VCaP (cell line): ENCODE data around the gene ZNF530.

Source experiments
- H3K27ac ChIP-seq: fragments of 450-650 bp; 2 replicates; pipeline ENCODE4 v1.5.1; 2017
- CTCF ChIP-seq: fragments of 450-650 bp; conservative IDR thresholded peaks from 2 replicates; pipeline ENCODE4 v1.5.1; 2017; ENCODE audit warnings: mild to moderate bottlenecking, moderate library complexity

The ZNF530 gene

DNA sequence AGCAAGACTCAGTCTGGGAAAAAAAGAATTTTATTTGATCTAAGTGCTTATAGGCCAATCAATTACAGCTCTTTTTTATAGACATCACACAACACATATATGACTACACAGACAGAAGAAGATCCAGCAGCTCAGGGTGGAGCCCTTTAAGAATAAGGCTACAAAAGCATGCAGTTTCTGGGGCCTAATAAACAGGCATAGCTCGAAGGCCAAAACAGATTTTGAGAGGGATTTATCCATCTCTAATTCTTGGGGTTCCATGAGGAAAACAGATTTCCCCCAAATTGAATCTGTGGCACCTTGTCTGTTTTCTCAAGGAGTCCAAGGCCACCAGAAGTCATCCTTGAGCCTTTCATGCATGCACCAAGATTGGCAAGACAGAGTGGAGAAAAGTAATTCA lies 36.1 kb upstream of the ZNF530 start:
- TF ChIP-seq CTCF, result no peak
- H3K27ac ChIP-seq, result no peak overlapping the region

GRCh38 chr19:57566396-57567265 lies 33.1 kb upstream of the ZNF530 start:
- TF ChIP-seq CTCF, result no peak
- H3K27ac ChIP-seq, result no peak overlapping the region

DNA sequence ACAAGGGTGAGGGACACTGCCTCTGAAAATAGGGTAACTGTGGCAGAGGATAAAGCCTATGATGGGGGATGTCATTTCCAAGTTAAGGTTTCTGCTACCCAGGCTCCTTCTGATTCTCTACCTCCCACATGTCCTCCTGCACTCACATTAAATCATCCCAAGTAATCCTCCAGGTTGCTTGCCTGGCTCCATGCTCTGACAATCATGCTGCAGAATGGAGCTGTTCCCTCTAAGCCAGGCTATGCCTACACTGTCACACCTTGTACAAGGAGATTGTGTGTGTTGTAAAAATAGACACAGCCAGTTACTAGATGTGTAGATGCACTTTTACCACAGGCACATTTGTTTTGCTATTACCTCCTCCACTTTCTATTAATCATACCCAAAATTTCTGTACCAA lies 29.0 kb upstream of the ZNF530 start:
- no peak for TF ChIP-seq CTCF
- H3K27ac ChIP-seq, result no peak overlapping the region

- no peak for TF ChIP-seq CTCF
- no peak overlapping the region for H3K27ac ChIP-seq
These were observed 27.2 kb upstream of the ZNF530 start for GRCh38 chr19:57572415-57572947.

DNA sequence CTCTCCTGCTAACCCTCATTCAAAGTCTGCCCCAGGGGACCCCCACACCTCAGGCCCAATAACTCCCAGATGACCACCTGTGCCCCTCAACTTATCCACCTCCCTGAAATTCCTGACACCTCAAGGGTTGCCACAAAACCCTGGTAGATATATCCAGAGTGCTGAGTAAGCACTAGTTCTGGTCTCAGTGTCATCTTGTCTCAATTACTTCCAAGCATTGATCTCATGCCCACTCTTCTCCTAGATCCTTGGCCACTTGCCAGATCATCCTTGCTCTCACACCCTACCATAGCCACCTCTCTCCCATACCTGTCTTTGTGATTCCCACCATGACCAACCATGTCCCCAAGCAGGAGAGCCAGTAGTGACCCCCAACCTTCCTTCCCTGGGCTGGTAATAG lies 23.0 kb upstream of the ZNF530 start:
- no peak overlapping the region for H3K27ac ChIP-seq
- TF ChIP-seq CTCF, result no peak

DNA sequence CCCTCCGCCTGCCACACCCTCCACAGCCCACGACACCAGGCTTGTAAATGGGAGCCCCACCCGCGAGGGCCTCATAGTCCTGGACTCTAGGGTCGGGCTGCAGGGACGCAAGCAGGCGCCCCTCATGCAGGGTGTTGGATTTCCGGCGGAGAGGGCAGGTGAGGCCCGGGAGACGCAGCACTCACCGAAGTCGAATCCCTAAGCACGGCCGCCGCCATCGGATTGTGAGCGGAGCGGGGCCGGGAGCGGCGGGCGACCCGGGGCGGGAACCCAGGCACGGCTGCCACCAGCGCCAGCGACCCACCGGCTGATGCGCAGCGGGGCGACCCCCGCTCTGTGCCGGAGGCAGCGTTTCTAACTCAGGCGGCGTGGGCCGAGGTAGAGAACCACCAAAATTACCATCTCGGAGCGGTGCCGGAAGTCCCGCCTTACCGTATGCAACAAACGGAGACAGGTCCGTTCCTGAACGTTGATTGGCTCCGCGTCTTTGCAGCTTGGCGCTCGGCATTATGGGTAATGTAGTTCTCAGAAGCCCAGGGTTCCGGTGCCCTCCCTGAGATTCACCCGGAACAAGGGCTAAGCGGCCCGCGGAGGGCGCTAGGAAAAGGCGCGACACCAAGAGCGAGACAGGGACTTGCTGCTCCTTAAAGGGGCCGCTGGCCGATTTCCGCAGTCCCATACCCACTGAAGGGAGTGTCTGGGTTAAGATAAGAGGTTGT lies 21.0 kb upstream of the ZNF530 start, which contains the start of gene ZNF416:
ZNF416 (minus strand) TSS at position 425 of the 719 bp plus-strand sequence; CDS start at position 218, 207 bp downstream.
- TF ChIP-seq CTCF, result peak; percentile 56
- peak within 1 kb of the TSS; percentile 83 for H3K27ac ChIP-seq

- peak overlapping the region; percentile 81 for H3K27ac ChIP-seq
- no peak for TF ChIP-seq CTCF
These were observed 16.6 kb upstream of the ZNF530 start for GRCh38 chr19:57583104-57583520.
